GM12801 (cell line): ENCODE data around the gene PCDHGA4.

Experiments used
- CTCF ChIP-seq: IDR thresholded peaks from one replicate; pipeline ENCODE4 v1.5.1; 2011; ENCODE audit warnings: control low read depth; ENCODE audit not compliant: insufficient read length; ENCODE audit errors: extremely low read depth

PCDHGA4 gene

GRCh38 chr5:141398608-141399007 lies 43.8 kb downstream of the PCDHGA4 start:
- TF ChIP-seq CTCF, result no peak

- TF ChIP-seq CTCF, result no peak
These were observed 44.9 kb downstream of the PCDHGA4 start for GRCh38 chr5:141399555-141400258.

- no peak for TF ChIP-seq CTCF
These were observed 47.9 kb downstream of the PCDHGA4 start, which contains the start of gene PCDHGA9 for GRCh38 chr5:141402553-141403243. TSS of gene PCDHGA9 (plus strand) at chr5:141402778. CDS start at chr5:141402953, 175 bp downstream.

DNA sequence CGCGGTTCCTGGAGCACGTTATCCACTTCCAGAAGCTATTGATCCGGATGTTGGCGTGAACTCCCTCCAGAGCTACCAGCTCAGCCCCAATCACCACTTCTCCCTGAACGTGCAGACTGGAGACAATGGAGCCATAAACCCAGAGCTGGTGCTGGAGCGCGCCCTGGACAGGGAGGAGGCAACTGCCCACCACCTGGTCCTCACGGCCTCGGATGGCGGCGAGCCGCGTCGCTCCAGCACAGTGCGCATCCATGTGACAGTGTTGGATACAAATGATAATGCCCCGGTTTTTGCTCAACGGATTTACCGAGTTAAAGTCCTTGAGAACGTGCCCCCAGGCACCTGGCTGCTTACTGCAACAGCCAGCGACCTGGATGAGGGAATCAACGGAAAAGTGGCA lies 48.6 kb downstream of the PCDHGA4 start:
- no peak for TF ChIP-seq CTCF
